H9 (cell line): ENCODE data around the gene ZRANB1. TPM values are rescaled to one million over a fixed set of nuclear protein-coding genes. Genes with fewer than 3 reads are reported as not detected.

Experiments
- DNase-seq: peaks from one replicate; pipeline ENCODE4 v3.0.0-alpha.2; 2017
- H2AFZ ChIP-seq: one replicate; pipeline ENCODE4 v1.6.1; 2013; ENCODE audit warnings: mild to moderate bottlenecking, low read length, control low read depth, moderate library complexity
- H2AK5ac ChIP-seq: 2 replicates; pipeline ENCODE4 v1.6.1; 2013; ENCODE audit warnings: low read length, control low read depth, mixed read lengths; ENCODE audit not compliant: insufficient read length
- H2BK120ac ChIP-seq: one replicate; pipeline ENCODE4 v1.6.1; 2013; ENCODE audit warnings: low read depth, mild to moderate bottlenecking, low read length, control low read depth, inconsistent platforms; ENCODE audit not compliant: poor library complexity, severe bottlenecking
- H2BK12ac ChIP-seq: 2 replicates; pipeline ENCODE4 v1.6.1; 2013; ENCODE audit warnings: low read length, control low read depth, mixed read lengths, low read depth; ENCODE audit not compliant: insufficient read length
- H2BK15ac ChIP-seq: 2 replicates; pipeline ENCODE4 v1.6.1; 2013; ENCODE audit warnings: low read depth, low read length, control low read depth
- H2BK20ac ChIP-seq: one replicate; pipeline ENCODE4 v1.6.1; 2013; ENCODE audit warnings: low read depth, mild to moderate bottlenecking, low read length, control low read depth, inconsistent platforms; ENCODE audit not compliant: poor library complexity, severe bottlenecking
- H2BK5ac ChIP-seq: 2 replicates; pipeline ENCODE4 v1.6.1; 2013; ENCODE audit warnings: low read length, control low read depth, mixed read lengths; ENCODE audit not compliant: insufficient read length
- H3K14ac ChIP-seq: 2 replicates; pipeline ENCODE4 v1.6.1; 2013; ENCODE audit warnings: low read length, control low read depth; ENCODE audit not compliant: insufficient read depth
- H3K18ac ChIP-seq: 2 replicates; pipeline ENCODE4 v1.6.1; 2013; ENCODE audit warnings: low read depth, mild to moderate bottlenecking, mixed read lengths, low read length, control low read depth; ENCODE audit not compliant: insufficient read length
- H3K23ac ChIP-seq: 2 replicates; pipeline ENCODE4 v1.6.1; 2013; ENCODE audit warnings: low read length, control low read depth, mixed read lengths, low read depth; ENCODE audit not compliant: insufficient read length
- H3K23me2 ChIP-seq: 2 replicates; pipeline ENCODE4 v1.6.1; 2013; ENCODE audit warnings: low read depth, mild to moderate bottlenecking, mixed read lengths, low read length, control low read depth; ENCODE audit not compliant: insufficient read length, poor library complexity, severe bottlenecking
- H3K27ac ChIP-seq: 2 replicates; pipeline ENCODE4 v1.5.1; 2013; ENCODE audit warnings: low read length, control low read depth, mixed read lengths, low read depth; ENCODE audit not compliant: insufficient read length
- H3K27me3 ChIP-seq: 2 replicates; pipeline ENCODE4 v1.6.1; 2013; ENCODE audit warnings: low read length, control low read depth, inconsistent platforms; ENCODE audit not compliant: insufficient read depth
- H3K4ac ChIP-seq: 2 replicates; pipeline ENCODE4 v1.6.1; 2013; ENCODE audit warnings: low read depth, mild to moderate bottlenecking, control low read depth, inconsistent platforms, low read length, moderate library complexity
- H3K4me1 ChIP-seq: 2 replicates; pipeline ENCODE4 v1.6.1; 2013; ENCODE audit warnings: low read length, control low read depth, inconsistent platforms; ENCODE audit not compliant: insufficient read depth
- H3K4me2 ChIP-seq: 2 replicates; pipeline ENCODE4 v1.6.1; 2013; ENCODE audit warnings: low read length, control low read depth, mixed read lengths; ENCODE audit not compliant: insufficient read length, insufficient read depth
- H3K56ac ChIP-seq: 2 replicates; pipeline ENCODE4 v1.6.1; 2013; ENCODE audit warnings: low read depth, mild to moderate bottlenecking, mixed read lengths, low read length, control low read depth; ENCODE audit not compliant: insufficient read length
- H3K79me1 ChIP-seq: 2 replicates; pipeline ENCODE4 v1.6.1; 2013; ENCODE audit warnings: low read depth, mild to moderate bottlenecking, moderate library complexity, low read length, control low read depth, inconsistent platforms; ENCODE audit not compliant: insufficient read depth, poor library complexity, severe bottlenecking
- H3K79me2 ChIP-seq: 2 replicates; pipeline ENCODE4 v1.6.1; 2013; ENCODE audit warnings: low read length, control low read depth, inconsistent platforms; ENCODE audit not compliant: insufficient read depth
- H3K9ac ChIP-seq: 2 replicates; pipeline ENCODE4 v1.6.1; 2013; ENCODE audit warnings: low read length, control low read depth, mixed read lengths; ENCODE audit not compliant: insufficient read length; ENCODE audit errors: extremely low read depth
- H3K9me3 ChIP-seq: one replicate; pipeline ENCODE4 v1.6.1; 2013; ENCODE audit warnings: low read depth, low read length, inconsistent platforms; ENCODE audit not compliant: control insufficient read depth
- H3T11ph ChIP-seq: one replicate; pipeline ENCODE4 v1.6.1; 2013; ENCODE audit warnings: mild to moderate bottlenecking, low read length, control low read depth, inconsistent platforms
- H4K20me1 ChIP-seq: one replicate; pipeline ENCODE4 v1.6.1; 2013; ENCODE audit not compliant: control insufficient read depth, insufficient read length, insufficient read depth
- H4K5ac ChIP-seq: 2 replicates; pipeline ENCODE4 v1.6.1; 2013; ENCODE audit warnings: low read depth, mild to moderate bottlenecking, mixed read lengths, low read length, control low read depth; ENCODE audit not compliant: insufficient read length
- H4K8ac ChIP-seq: replicated peaks from 2 replicates; pipeline ENCODE4 v1.6.1; 2013; ENCODE audit warnings: low read length, control low read depth, mixed read lengths, low read depth; ENCODE audit not compliant: insufficient read length
- H4K91ac ChIP-seq: 2 replicates; pipeline ENCODE4 v1.6.1; 2013; ENCODE audit warnings: low read depth, mild to moderate bottlenecking, moderate library complexity, mixed read lengths, low read length, control low read depth; ENCODE audit not compliant: insufficient read length
- H3K27ac Mint-ChIP-seq, 3 experiments: 2 replicates in 2 of 3; 3 replicates in 1 of 3; pipeline ENCODE4 v1.8.0; 2020 to 2021; ENCODE audit warnings: mixed read lengths in 3 of 3, mild to moderate bottlenecking in 1 of 3, moderate library complexity in 1 of 3
- H3K27me3 Mint-ChIP-seq: 2 replicates; pipeline ENCODE4 v1.8.0; 2021; ENCODE audit warnings: low read depth, mild to moderate bottlenecking, moderate library complexity, mixed read lengths
- H3K36me3 Mint-ChIP-seq, 3 experiments: 2 replicates in 2 of 3; 3 replicates in 1 of 3; pipeline ENCODE4 v1.8.0; 2020 to 2021; ENCODE audit warnings: low read depth in 3 of 3, mixed read lengths in 3 of 3; ENCODE audit not compliant: insufficient read depth in 1 of 3
- H3K4me1 Mint-ChIP-seq, 2 experiments: 2 replicates each; pipeline ENCODE4 v1.8.0; 2020; ENCODE audit warnings: mixed read lengths in 2 of 2
- H3K4me3 Mint-ChIP-seq, 2 experiments: 2 replicates in 1 of 2; 3 replicates in 1 of 2; pipeline ENCODE4 v1.8.0; 2020 to 2021; ENCODE audit warnings: mild to moderate bottlenecking in 2 of 2, mixed read lengths in 2 of 2, moderate library complexity in 1 of 2
- H3K9me3 Mint-ChIP-seq, 2 experiments: 2 replicates in 1 of 2; 3 replicates in 1 of 2; pipeline ENCODE4 v1.8.0; 2020; ENCODE audit warnings: mild to moderate bottlenecking in 2 of 2, mixed read lengths in 2 of 2, moderate library complexity in 1 of 2
- CTCF ChIP-seq: fragments of 200-600 bp; sonication (generic); conservative IDR thresholded peaks from 3 replicates; pipeline ENCODE4 v1.8.0; 2021; ENCODE audit warnings: antibody characterized with exemption, mild to moderate bottlenecking
- WGBS: extraction: QIAGEN DNeasy Blood & Tissue Kit; methylation state at CpG from one replicate; pipeline ENCODE4 v1.1.7; 2013; ENCODE audit warnings: missing lambda C conversion rate, low lambda C conversion rate, mixed read lengths; ENCODE audit not compliant: insufficient read length; ENCODE audit errors: extremely low coverage; 5-methylcytosine and 5-hydroxymethylcytosine counted together
- total RNA-seq: library from RNA; stranded (reverse); gene quantifications from 2 replicates; pipeline ENCODE4 v1.2.1, GENCODE V29; 2021

The ZRANB1 gene
- total RNA-seq, 1 experiment from 2014 or later = 17.4 TPM

GRCh38 chr10:125021686-125022344, 79.9 kb downstream of the ZRANB1 start:
- no peak overlapping the region for H3K27ac ChIP-seq
- Mint-ChIP-seq H3K4me3 (no peak overlapping the region), H3K4me1 (peaks cover 17 to 34% of the 10 kb centered on the region in 2 experiments), H3K9me3 (peaks cover 19 to 20% of the 10 kb centered on the region in 2 experiments), H3K36me3 (peaks cover 68 to 85% (median 85%) of the 10 kb centered on the region in 3 experiments), H3K27me3 (peaks cover 4% of the 10 kb centered on the region), H3K27ac (peak overlapping the region in 2 of 3 experiments; percentile 44 to 91; a peak in 4 of 7 replicates)
- no peak overlapping the region for H2AFZ ChIP-seq
- H3K79me2 ChIP-seq = peaks cover 62% of the 10 kb centered on the region; the same call in 1 of the 2 replicates
- no peak overlapping the region for H2BK20ac ChIP-seq
- TF ChIP-seq CTCF = no peak
- H2BK12ac ChIP-seq = no peak overlapping the region
- no peak overlapping the region for H3T11ph ChIP-seq
- no CpG with 5 or more reads among the region's 17 CpGs for WGBS
- no peak overlapping the region for H3K56ac ChIP-seq
- peaks cover 12% of the 10 kb centered on the region for H3K79me1 ChIP-seq
- H3K4me1 ChIP-seq = peaks cover 4% of the 10 kb centered on the region; the same call in 1 of the 2 replicates
- H2BK5ac ChIP-seq = no peak overlapping the region
- no peaks in the 10 kb centered on the region for H3K23me2 ChIP-seq
- H4K20me1 ChIP-seq = no peaks in the 10 kb centered on the region
- no peaks in the 10 kb centered on the region for H3K27me3 ChIP-seq
- H3K18ac ChIP-seq = no peak overlapping the region
- H3K14ac ChIP-seq = no peak overlapping the region
- no peak overlapping the region for H3K4me2 ChIP-seq
- H3K23ac ChIP-seq = no peak overlapping the region
- no peak overlapping the region for H3K4ac ChIP-seq
- DNase-seq = no peak
- no peak overlapping the region for H4K91ac ChIP-seq
- H4K8ac ChIP-seq = no peak overlapping the region
- H2BK120ac ChIP-seq = no peak overlapping the region
- no peak overlapping the region for H2AK5ac ChIP-seq
- no peak overlapping the region for H3K9ac ChIP-seq
- no peaks in the 10 kb centered on the region for H3K9me3 ChIP-seq
- no peak overlapping the region for H2BK15ac ChIP-seq
- no peak overlapping the region for H4K5ac ChIP-seq
